DMS153 treated with DMSO at 0.1 percent for 48 hours (cell line): ENCODE results near the gene WTAP.
"Not testable (repeated sequence)": the region's sequence is repeated elsewhere in the genome, so short reads cannot be mapped to it uniquely, and the experiment has no call there.

Experiments
- DNase-seq: peaks from one replicate; lab custom pipeline; 2025; ENCODE audit not compliant: unreplicated experiment; lab: John Stamatoyannopoulos, UW

WTAP gene

GRCh38 chr6:159727717-159728445 is 575 bp downstream of the WTAP start:
- DNase-seq: no peak

- no peak for DNase-seq
These were observed 1.2 kb downstream of the WTAP start for GRCh38 chr6:159728531-159728964.

- DNase-seq: no peak
These were observed 2.5 kb downstream of the WTAP start for GRCh38 chr6:159729598-159730331.

- no peak for DNase-seq
These were observed 3.0 kb downstream of the WTAP start for GRCh38 chr6:159730332-159730676.

GRCh38 chr6:159732550-159732949 is 5.2 kb downstream of the WTAP start:
- DNase-seq: not testable (repeated sequence)

- not testable (repeated sequence) for DNase-seq
These were observed 6.1 kb downstream of the WTAP start for GRCh38 chr6:159733395-159733794.

GRCh38 chr6:159736908-159737307 is 9.6 kb downstream of the WTAP start:
- DNase-seq: no peak

GRCh38 chr6:159739341-159739740 is 12.0 kb downstream of the WTAP start:
- DNase-seq: no peak

GRCh38 chr6:159742165-159742564 is 14.9 kb downstream of the WTAP start:
- DNase-seq: no peak

GRCh38 chr6:159745081-159745480 is 17.8 kb downstream of the WTAP start:
- DNase-seq: no peak

- DNase-seq: no peak
These were observed 19.5 kb downstream of the WTAP start for GRCh38 chr6:159746759-159747158.

- DNase-seq: not testable (repeated sequence)
These were observed 20.8 kb downstream of the WTAP start for GRCh38 chr6:159748127-159748526.

- DNase-seq: no peak
These were observed 24.1 kb downstream of the WTAP start for GRCh38 chr6:159751448-159751847.

- no peak for DNase-seq
These were observed 26.0 kb downstream of the WTAP start for GRCh38 chr6:159753081-159753872.

- no peak for DNase-seq
These were observed 27.1 kb downstream of the WTAP start for GRCh38 chr6:159754401-159754800.

- DNase-seq: no peak
These were observed 27.9 kb downstream of the WTAP start for GRCh38 chr6:159754959-159755914.

- DNase-seq: no peak
These were observed 29.2 kb downstream of the WTAP start for GRCh38 chr6:159756508-159756907.

- no peak for DNase-seq
These were observed 31.0 kb downstream of the WTAP start for GRCh38 chr6:159758031-159759001.

- DNase-seq: no peak
These were observed 32.3 kb downstream of the WTAP start for GRCh38 chr6:159759645-159760044.
